ENCODE results near the gene IFNA1. TPM values are rescaled to one million over a fixed set of nuclear protein-coding genes. Genes with fewer than 3 reads are reported as not detected.

IFNA1 gene
- total and polyA plus RNA-seq, 7 experiments from 2014 or later: not detected

- Mint-ChIP-seq H3K4me1 (no peaks in the 10 kb centered on the region), H3K4me3 (no peak overlapping the region), H3K36me3 (peaks cover 0 to 5% (median 0%) of the 10 kb centered on the region in 5 donors), H3K27me3 (peaks cover 0 to 12% (median 5%) of the 10 kb centered on the region in 5 donors), H3K9me3 (peaks cover 0 to 3% (median 0%) of the 10 kb centered on the region in 11 donors), H3K27ac (no peak overlapping the region)
- Histone ChIP-seq H3K36me3 (ENCODE audit: control insufficient read depth in 2 of 3, insufficient read depth in 3 of 3, low read length in 3 of 3) (no peaks in the 10 kb centered on the region), H3K4me3 (ENCODE audit: low read length) (no peak overlapping the region), H3K27me3 (ENCODE audit: control insufficient read depth in 2 of 2, insufficient read depth in 2 of 2, low read length in 2 of 2) (peaks cover 0 to 3% of the 10 kb centered on the region in 2 donors), H3K4me1 (ENCODE audit: control insufficient read depth in 2 of 2, insufficient read depth in 2 of 2, low read length in 2 of 2) (no peaks in the 10 kb centered on the region), H3K9me3 (ENCODE audit: control insufficient read depth in 2 of 3, low read length in 3 of 3) (no peaks in the 10 kb centered on the region), H3K27ac (ENCODE audit: low read depth, low read length) (no peak overlapping the region)
- DNase-seq: no peak
- POLR2A ChIA-PET: no interaction called here
- ATAC-seq: no peak
- CTCF ChIA-PET: interaction anchor here (0.5 kb wide), 1 partner anchor 511 kb away, joined by 3 read pairs; no protein-coding TSS in a partner anchor
- intact Hi-C loops (cut with micrococcal nuclease): no loop called here
Measured at GRCh38 chr9:21479152-21479702, 39.0 kb downstream of the IFNA1 start.

GRCh38 chr9:21481470-21482056 lies 41.3 kb downstream of the IFNA1 start:
- no peak overlapping the region for H3K4me3 Mint-ChIP-seq
- DNase-seq (no peak), ATAC-seq (peak; percentile 57)
- Histone ChIP-seq H3K4me3 (ENCODE audit: low read length) (no peak overlapping the region), H3K27me3 (ENCODE audit: control insufficient read depth in 2 of 2, insufficient read depth in 2 of 2, low read length in 2 of 2) (no peaks in the 10 kb centered on the region), H3K27ac (ENCODE audit: low read depth, low read length) (no peak overlapping the region), H3K36me3 (ENCODE audit: control insufficient read depth in 2 of 3, insufficient read depth in 3 of 3, low read length in 3 of 3) (no peaks in the 10 kb centered on the region), H3K9me3 (ENCODE audit: control insufficient read depth in 2 of 3, low read length in 3 of 3) (no peaks in the 10 kb centered on the region), H3K4me1 (ENCODE audit: control insufficient read depth in 2 of 2, insufficient read depth in 2 of 2, low read length in 2 of 2) (no peaks in the 10 kb centered on the region)
- POLR2A ChIA-PET: no interaction called here
- H3K4me1 Mint-ChIP-seq: no peaks in the 10 kb centered on the region
- H3K36me3 Mint-ChIP-seq: peaks cover 0 to 18% (median 8%) of the 10 kb centered on the region in 5 donors
- H3K27ac Mint-ChIP-seq: no peak overlapping the region
- intact Hi-C loops (cut with micrococcal nuclease): no loop called here
- H3K27me3 Mint-ChIP-seq: peaks cover 0 to 13% (median 0%) of the 10 kb centered on the region in 5 donors
- CTCF ChIA-PET: interaction anchor here (0.6 kb wide), 1 partner anchor 15 kb away, joined by 3 read pairs; no protein-coding TSS in a partner anchor
- peaks cover 0 to 22% (median 12%) of the 10 kb centered on the region in 11 donors for H3K9me3 Mint-ChIP-seq

GRCh38 chr9:21482213-21482612 lies 42.0 kb downstream of the IFNA1 start, which contains the start of gene IFNE:
Gene IFNE, minus strand, starts transcription at chr9:21482313. Its CDS starts 619 bp downstream, at chr9:21481694.
- no peak for ATAC-seq
- Mint-ChIP-seq H3K36me3 (peaks cover 0 to 18% (median 8%) of the 10 kb centered on the region in 5 donors), H3K4me1 (no peaks in the 10 kb centered on the region), H3K9me3 (peaks cover 0 to 22% (median 12%) of the 10 kb centered on the region in 11 donors), H3K27ac (no peak within 1 kb of the TSS), H3K27me3 (peaks cover 0 to 13% (median 0%) of the 10 kb centered on the region in 5 donors), H3K4me3 (no peak within 1 kb of the TSS)
- intact Hi-C loops (cut with micrococcal nuclease): no loop called here
- Histone ChIP-seq H3K27ac (ENCODE audit: low read depth, low read length) (no peak within 1 kb of the TSS), H3K27me3 (ENCODE audit: control insufficient read depth in 2 of 2, insufficient read depth in 2 of 2, low read length in 2 of 2) (no peaks in the 10 kb centered on the region), H3K4me3 (ENCODE audit: low read length) (no peak within 1 kb of the TSS), H3K4me1 (ENCODE audit: control insufficient read depth in 2 of 2, insufficient read depth in 2 of 2, low read length in 2 of 2) (no peaks in the 10 kb centered on the region), H3K36me3 (ENCODE audit: control insufficient read depth in 2 of 3, insufficient read depth in 3 of 3, low read length in 3 of 3) (no peaks in the 10 kb centered on the region), H3K9me3 (ENCODE audit: control insufficient read depth in 2 of 3, low read length in 3 of 3) (no peaks in the 10 kb centered on the region)
- ChIA-PET CTCF (interaction anchor here (0.6 kb wide), 1 partner anchor 16 kb away, joined by 3 read pairs; no protein-coding TSS in a partner anchor), POLR2A (no interaction called here)
- DNase-seq: no peak

Other genes starting within 250 kb of the IFNA1 start
- not detected for gene IFNA7, start 238.2 kb upstream of the IFNA1 start, total RNA-seq
- gene IFNA7, start 238.2 kb upstream of the IFNA1 start, polyA plus RNA-seq: not detected
- not detected for gene IFNA10, start 233.3 kb upstream of the IFNA1 start, total RNA-seq
- gene IFNA10, start 233.3 kb upstream of the IFNA1 start, polyA plus RNA-seq: not detected
- not detected for gene IFNA16, start 223.1 kb upstream of the IFNA1 start, total RNA-seq
- gene IFNA16, start 223.1 kb upstream of the IFNA1 start, polyA plus RNA-seq: not detected
- not detected for gene IFNA17, start 212.2 kb upstream of the IFNA1 start, total RNA-seq
- not detected for gene IFNA17, start 212.2 kb upstream of the IFNA1 start, polyA plus RNA-seq
- not detected for gene IFNA14, start 200.4 kb upstream of the IFNA1 start, total RNA-seq
- not detected for gene IFNA14, start 200.4 kb upstream of the IFNA1 start, polyA plus RNA-seq
- gene IFNA5, start 135.1 kb upstream of the IFNA1 start, total RNA-seq: not detected
- not detected for gene IFNA5, start 135.1 kb upstream of the IFNA1 start, polyA plus RNA-seq
- 10 to 100 TPM; 11.8 to 37.7 (median 19.1) TPM for gene KLHL9, start 105.0 kb upstream of the IFNA1 start, total RNA-seq
- 10 to 100 TPM; 21.1 to 23.0 TPM for gene KLHL9, start 105.0 kb upstream of the IFNA1 start, polyA plus RNA-seq
- gene IFNA6, start 89.6 kb upstream of the IFNA1 start, total RNA-seq: not detected
- not detected for gene IFNA6, start 89.6 kb upstream of the IFNA1 start, polyA plus RNA-seq
- gene IFNA13, start 72.4 kb upstream of the IFNA1 start, total RNA-seq: not detected
- gene IFNA13, start 72.4 kb upstream of the IFNA1 start, polyA plus RNA-seq: not detected
- not detected for gene IFNA2, start 55.0 kb upstream of the IFNA1 start, total RNA-seq
- gene IFNA2, start 55.0 kb upstream of the IFNA1 start, polyA plus RNA-seq: not detected
- not detected for gene IFNA8, start 31.3 kb upstream of the IFNA1 start, total RNA-seq
- not detected for gene IFNA8, start 31.3 kb upstream of the IFNA1 start, polyA plus RNA-seq
- under 1 TPM in 2 of 5 experiments, not detected in 3; 0.46 to 0.76 TPM for gene IFNE, start 41.9 kb downstream of the IFNA1 start, total RNA-seq
- gene IFNE, start 41.9 kb downstream of the IFNA1 start, polyA plus RNA-seq: not detected

Measured in naive thymus-derived CD4-positive, alpha-beta T cell (primary cell).